SU-DHL-6 (cell line): ENCODE data around the gene DIP2C.

Experiments
- EZH2phosphoT487 ChIP-seq: fragments of 200-600 bp; sonication (generic), shearing (Covaris generic); conservative IDR thresholded peaks from 2 replicates; pipeline ENCODE4 v1.6.1; 2018; ENCODE audit warnings: mild to moderate bottlenecking, antibody characterized with exemption, low read length, moderate library complexity, mixed read lengths
- TF ChIP-seq, protein P1 (sequence below): fragments of 200-600 bp; sonication (generic); IDR thresholded peaks from one replicate; pipeline ENCODE4 v1.5.1; 2017; ENCODE audit warnings: antibody characterized with exemption, mild to moderate bottlenecking, low read length, moderate library complexity; ENCODE audit not compliant: insufficient read depth, poor library complexity, severe bottlenecking

DNA sequence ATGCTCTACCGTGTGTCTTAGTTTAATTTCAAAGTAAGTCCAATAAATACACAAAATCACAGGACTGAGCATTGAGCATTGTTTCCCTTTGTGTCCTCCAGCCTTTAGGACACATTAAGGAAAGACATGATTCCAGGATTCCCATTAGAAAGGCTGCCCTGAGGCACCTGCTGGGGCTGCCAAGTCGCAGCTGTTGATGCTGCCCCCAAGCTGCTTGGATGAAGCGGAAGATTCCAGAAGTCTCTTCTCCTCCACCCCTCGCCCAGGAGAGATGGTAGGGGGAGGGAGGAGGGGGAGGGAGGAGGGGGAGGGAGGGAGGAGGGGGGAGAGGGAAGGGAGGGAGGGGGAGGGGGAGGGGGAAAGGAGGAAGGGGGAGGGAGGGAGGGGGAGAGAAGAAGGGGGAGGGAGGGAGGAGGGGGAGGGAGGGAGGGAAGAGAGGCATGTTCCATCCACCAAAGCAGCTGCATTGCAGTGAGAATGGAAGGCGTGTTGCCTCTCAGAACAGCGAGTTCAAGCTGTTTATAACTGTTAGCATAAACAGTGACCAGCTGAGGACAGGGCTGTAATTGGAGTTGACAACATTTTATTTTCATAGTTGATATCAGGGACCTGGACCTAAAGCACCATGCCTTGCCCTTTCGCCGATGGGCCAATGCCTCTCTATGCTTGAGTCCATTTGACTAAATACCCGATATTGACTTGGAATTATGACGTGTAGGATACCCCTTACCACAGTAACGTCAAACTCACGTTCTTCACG is 67.3 kb downstream of the DIP2C start:
- TF ChIP-seq, protein P1, sequence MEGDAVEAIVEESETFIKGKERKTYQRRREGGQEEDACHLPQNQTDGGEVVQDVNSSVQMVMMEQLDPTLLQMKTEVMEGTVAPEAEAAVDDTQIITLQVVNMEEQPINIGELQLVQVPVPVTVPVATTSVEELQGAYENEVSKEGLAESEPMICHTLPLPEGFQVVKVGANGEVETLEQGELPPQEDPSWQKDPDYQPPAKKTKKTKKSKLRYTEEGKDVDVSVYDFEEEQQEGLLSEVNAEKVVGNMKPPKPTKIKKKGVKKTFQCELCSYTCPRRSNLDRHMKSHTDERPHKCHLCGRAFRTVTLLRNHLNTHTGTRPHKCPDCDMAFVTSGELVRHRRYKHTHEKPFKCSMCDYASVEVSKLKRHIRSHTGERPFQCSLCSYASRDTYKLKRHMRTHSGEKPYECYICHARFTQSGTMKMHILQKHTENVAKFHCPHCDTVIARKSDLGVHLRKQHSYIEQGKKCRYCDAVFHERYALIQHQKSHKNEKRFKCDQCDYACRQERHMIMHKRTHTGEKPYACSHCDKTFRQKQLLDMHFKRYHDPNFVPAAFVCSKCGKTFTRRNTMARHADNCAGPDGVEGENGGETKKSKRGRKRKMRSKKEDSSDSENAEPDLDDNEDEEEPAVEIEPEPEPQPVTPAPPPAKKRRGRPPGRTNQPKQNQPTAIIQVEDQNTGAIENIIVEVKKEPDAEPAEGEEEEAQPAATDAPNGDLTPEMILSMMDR: no peak
- TF ChIP-seq EZH2phosphoT487: no peak
